H9 (cell line): ENCODE data around the gene PGGHG. TPM values are rescaled to one million over a fixed set of nuclear protein-coding genes. Genes with fewer than 3 reads are reported as not detected.
A peak's percentile ranks its signal among the peaks of the same experiment; 100 is the strongest.

Source experiments
- DNase-seq: peaks from one replicate; pipeline ENCODE4 v3.0.0-alpha.2; 2017
- H2AFZ ChIP-seq: one replicate; pipeline ENCODE4 v1.6.1; 2013; ENCODE audit warnings: mild to moderate bottlenecking, low read length, control low read depth, moderate library complexity
- H2AK5ac ChIP-seq: 2 replicates; pipeline ENCODE4 v1.6.1; 2013; ENCODE audit warnings: low read length, control low read depth, mixed read lengths; ENCODE audit not compliant: insufficient read length
- H2BK120ac ChIP-seq: one replicate; pipeline ENCODE4 v1.6.1; 2013; ENCODE audit warnings: low read depth, mild to moderate bottlenecking, low read length, control low read depth, inconsistent platforms; ENCODE audit not compliant: poor library complexity, severe bottlenecking
- H2BK12ac ChIP-seq: 2 replicates; pipeline ENCODE4 v1.6.1; 2013; ENCODE audit warnings: low read length, control low read depth, mixed read lengths, low read depth; ENCODE audit not compliant: insufficient read length
- H2BK15ac ChIP-seq: 2 replicates; pipeline ENCODE4 v1.6.1; 2013; ENCODE audit warnings: low read depth, low read length, control low read depth
- H2BK20ac ChIP-seq: one replicate; pipeline ENCODE4 v1.6.1; 2013; ENCODE audit warnings: low read depth, mild to moderate bottlenecking, low read length, control low read depth, inconsistent platforms; ENCODE audit not compliant: poor library complexity, severe bottlenecking
- H2BK5ac ChIP-seq: 2 replicates; pipeline ENCODE4 v1.6.1; 2013; ENCODE audit warnings: low read length, control low read depth, mixed read lengths; ENCODE audit not compliant: insufficient read length
- H3K14ac ChIP-seq: 2 replicates; pipeline ENCODE4 v1.6.1; 2013; ENCODE audit warnings: low read length, control low read depth; ENCODE audit not compliant: insufficient read depth
- H3K18ac ChIP-seq: 2 replicates; pipeline ENCODE4 v1.6.1; 2013; ENCODE audit warnings: low read depth, mild to moderate bottlenecking, mixed read lengths, low read length, control low read depth; ENCODE audit not compliant: insufficient read length
- H3K23ac ChIP-seq: 2 replicates; pipeline ENCODE4 v1.6.1; 2013; ENCODE audit warnings: low read length, control low read depth, mixed read lengths, low read depth; ENCODE audit not compliant: insufficient read length
- H3K23me2 ChIP-seq: 2 replicates; pipeline ENCODE4 v1.6.1; 2013; ENCODE audit warnings: low read depth, mild to moderate bottlenecking, mixed read lengths, low read length, control low read depth; ENCODE audit not compliant: insufficient read length, poor library complexity, severe bottlenecking
- H3K27ac ChIP-seq: 2 replicates; pipeline ENCODE4 v1.5.1; 2013; ENCODE audit warnings: low read length, control low read depth, mixed read lengths, low read depth; ENCODE audit not compliant: insufficient read length
- H3K27me3 ChIP-seq: 2 replicates; pipeline ENCODE4 v1.6.1; 2013; ENCODE audit warnings: low read length, control low read depth, inconsistent platforms; ENCODE audit not compliant: insufficient read depth
- H3K4ac ChIP-seq: 2 replicates; pipeline ENCODE4 v1.6.1; 2013; ENCODE audit warnings: low read depth, mild to moderate bottlenecking, control low read depth, inconsistent platforms, low read length, moderate library complexity
- H3K4me1 ChIP-seq: 2 replicates; pipeline ENCODE4 v1.6.1; 2013; ENCODE audit warnings: low read length, control low read depth, inconsistent platforms; ENCODE audit not compliant: insufficient read depth
- H3K4me2 ChIP-seq: 2 replicates; pipeline ENCODE4 v1.6.1; 2013; ENCODE audit warnings: low read length, control low read depth, mixed read lengths; ENCODE audit not compliant: insufficient read length, insufficient read depth
- H3K56ac ChIP-seq: 2 replicates; pipeline ENCODE4 v1.6.1; 2013; ENCODE audit warnings: low read depth, mild to moderate bottlenecking, mixed read lengths, low read length, control low read depth; ENCODE audit not compliant: insufficient read length
- H3K79me1 ChIP-seq: 2 replicates; pipeline ENCODE4 v1.6.1; 2013; ENCODE audit warnings: low read depth, mild to moderate bottlenecking, moderate library complexity, low read length, control low read depth, inconsistent platforms; ENCODE audit not compliant: insufficient read depth, poor library complexity, severe bottlenecking
- H3K79me2 ChIP-seq: 2 replicates; pipeline ENCODE4 v1.6.1; 2013; ENCODE audit warnings: low read length, control low read depth, inconsistent platforms; ENCODE audit not compliant: insufficient read depth
- H3K9ac ChIP-seq: 2 replicates; pipeline ENCODE4 v1.6.1; 2013; ENCODE audit warnings: low read length, control low read depth, mixed read lengths; ENCODE audit not compliant: insufficient read length; ENCODE audit errors: extremely low read depth
- H3K9me3 ChIP-seq: one replicate; pipeline ENCODE4 v1.6.1; 2013; ENCODE audit warnings: low read depth, low read length, inconsistent platforms; ENCODE audit not compliant: control insufficient read depth
- H3T11ph ChIP-seq: one replicate; pipeline ENCODE4 v1.6.1; 2013; ENCODE audit warnings: mild to moderate bottlenecking, low read length, control low read depth, inconsistent platforms
- H4K20me1 ChIP-seq: one replicate; pipeline ENCODE4 v1.6.1; 2013; ENCODE audit not compliant: control insufficient read depth, insufficient read length, insufficient read depth
- H4K5ac ChIP-seq: 2 replicates; pipeline ENCODE4 v1.6.1; 2013; ENCODE audit warnings: low read depth, mild to moderate bottlenecking, mixed read lengths, low read length, control low read depth; ENCODE audit not compliant: insufficient read length
- H4K8ac ChIP-seq: replicated peaks from 2 replicates; pipeline ENCODE4 v1.6.1; 2013; ENCODE audit warnings: low read length, control low read depth, mixed read lengths, low read depth; ENCODE audit not compliant: insufficient read length
- H4K91ac ChIP-seq: 2 replicates; pipeline ENCODE4 v1.6.1; 2013; ENCODE audit warnings: low read depth, mild to moderate bottlenecking, moderate library complexity, mixed read lengths, low read length, control low read depth; ENCODE audit not compliant: insufficient read length
- H3K27ac Mint-ChIP-seq, 3 experiments: 2 replicates in 2 of 3; 3 replicates in 1 of 3; pipeline ENCODE4 v1.8.0; 2020 to 2021; ENCODE audit warnings: mixed read lengths in 3 of 3, mild to moderate bottlenecking in 1 of 3, moderate library complexity in 1 of 3
- H3K27me3 Mint-ChIP-seq: 2 replicates; pipeline ENCODE4 v1.8.0; 2021; ENCODE audit warnings: low read depth, mild to moderate bottlenecking, moderate library complexity, mixed read lengths
- H3K36me3 Mint-ChIP-seq, 3 experiments: 2 replicates in 2 of 3; 3 replicates in 1 of 3; pipeline ENCODE4 v1.8.0; 2020 to 2021; ENCODE audit warnings: low read depth in 3 of 3, mixed read lengths in 3 of 3; ENCODE audit not compliant: insufficient read depth in 1 of 3
- H3K4me1 Mint-ChIP-seq, 2 experiments: 2 replicates each; pipeline ENCODE4 v1.8.0; 2020; ENCODE audit warnings: mixed read lengths in 2 of 2
- H3K4me3 Mint-ChIP-seq, 2 experiments: 2 replicates in 1 of 2; 3 replicates in 1 of 2; pipeline ENCODE4 v1.8.0; 2020 to 2021; ENCODE audit warnings: mild to moderate bottlenecking in 2 of 2, mixed read lengths in 2 of 2, moderate library complexity in 1 of 2
- H3K9me3 Mint-ChIP-seq, 2 experiments: 2 replicates in 1 of 2; 3 replicates in 1 of 2; pipeline ENCODE4 v1.8.0; 2020; ENCODE audit warnings: mild to moderate bottlenecking in 2 of 2, mixed read lengths in 2 of 2, moderate library complexity in 1 of 2
- WGBS: extraction: QIAGEN DNeasy Blood & Tissue Kit; methylation state at CpG from one replicate; pipeline ENCODE4 v1.1.7; 2013; ENCODE audit warnings: missing lambda C conversion rate, low lambda C conversion rate, mixed read lengths; ENCODE audit not compliant: insufficient read length; ENCODE audit errors: extremely low coverage; 5-methylcytosine and 5-hydroxymethylcytosine counted together
- total RNA-seq: library from RNA; stranded (reverse); gene quantifications from 2 replicates; pipeline ENCODE4 v1.2.1, GENCODE V29; 2021
- TF ChIP-seq, protein P1 (sequence below): fragments of 200-600 bp; sonication (generic); conservative IDR thresholded peaks from 3 replicates; pipeline ENCODE4 v1.8.0; 2021; ENCODE audit warnings: antibody characterized with exemption, mild to moderate bottlenecking

The PGGHG gene
- total RNA-seq, 1 experiment from 2014 or later = 58.3 TPM

DNA sequence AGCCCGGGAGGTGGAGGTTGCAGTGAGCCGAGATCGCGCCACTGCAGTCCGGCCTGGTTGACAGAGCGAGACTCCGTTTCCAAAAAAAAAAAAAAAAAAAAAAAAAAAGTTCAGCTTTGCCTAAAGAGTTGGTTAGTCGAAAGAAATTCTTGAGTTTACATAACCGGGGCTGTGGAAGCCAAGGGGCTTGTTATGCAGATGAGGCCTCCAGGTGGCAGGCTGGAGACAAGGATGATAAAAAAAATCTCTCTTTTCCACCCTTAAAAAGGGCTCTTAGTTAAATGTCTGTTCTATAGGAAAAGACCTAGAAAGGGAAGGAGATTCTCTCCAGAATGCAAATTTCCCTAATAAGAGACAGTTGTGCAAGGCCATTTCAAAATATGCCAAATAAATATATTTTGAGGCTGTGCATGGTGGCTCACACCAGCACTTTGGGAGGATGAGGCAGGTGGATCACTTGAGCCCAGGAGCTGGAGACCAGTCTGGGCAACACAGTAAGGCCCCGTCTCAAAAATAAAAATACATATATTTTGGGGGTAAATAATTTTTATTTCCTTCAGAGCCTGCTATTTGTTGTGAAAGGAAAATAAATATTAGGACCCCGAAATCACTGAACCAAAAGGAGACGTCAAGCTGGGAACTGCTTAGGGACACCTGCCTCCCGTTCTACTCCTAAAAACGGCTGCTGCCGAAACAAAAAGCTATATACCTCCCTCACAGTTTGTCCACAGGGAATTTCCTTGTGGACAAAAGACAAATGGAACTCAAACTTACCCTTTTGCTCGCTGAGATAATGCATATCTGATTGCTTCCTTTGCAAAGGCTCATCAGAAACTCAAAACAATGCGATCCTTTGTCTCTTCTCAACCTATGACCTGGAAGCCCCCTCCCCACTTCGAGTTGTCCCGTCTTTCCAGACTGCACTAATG lies 16.3 kb downstream of the PGGHG start:
- peak overlapping the region; percentile 86 for H3K27ac ChIP-seq
- peak overlapping the region; percentile 91 to 96 (median 96) for H3K27ac Mint-ChIP-seq
- peak; percentile 75 for DNase-seq

More for the DNA sequence above, 16.3 kb downstream of the PGGHG start:
- Histone ChIP-seq H2BK12ac (no peak overlapping the region), H4K5ac (no peak overlapping the region), H3K4ac (no peak overlapping the region), H3T11ph (no peak overlapping the region), H2BK20ac (no peak overlapping the region), H3K79me1 (no peaks in the 10 kb centered on the region), H3K18ac (no peak overlapping the region), H3K4me2 (peak overlapping the region; percentile 40), H2BK15ac (no peak overlapping the region), H3K14ac (no peak overlapping the region), H3K23me2 (peaks cover 2% of the 10 kb centered on the region), H3K79me2 (no peaks in the 10 kb centered on the region), H2BK120ac (no peak overlapping the region), H3K9ac (no peak overlapping the region), H4K8ac (no peak overlapping the region), H2AFZ (no peak overlapping the region), H4K91ac (no peak overlapping the region), H2AK5ac (no peak overlapping the region), H3K9me3 (no peaks in the 10 kb centered on the region), H3K23ac (no peak overlapping the region), H3K27me3 (no peaks in the 10 kb centered on the region), H4K20me1 (no peaks in the 10 kb centered on the region), H3K56ac (peak overlapping the region; percentile 9), H2BK5ac (no peak overlapping the region), H3K4me1 (peaks cover 18% of the 10 kb centered on the region; the same call in 1 of the 2 replicates)
- Mint-ChIP-seq H3K4me1 (peaks cover 65 to 78% of the 10 kb centered on the region in 2 experiments), H3K9me3 (peaks cover 2 to 10% of the 10 kb centered on the region in 2 experiments; a peak in 3 of 5 replicates), H3K27me3 (no peaks in the 10 kb centered on the region), H3K4me3 (peak overlapping the region; percentile 19 to 63; a peak in 4 of 5 replicates), H3K36me3 (peaks cover 0 to 10% (median 9%) of the 10 kb centered on the region in 3 experiments; a peak in 6 of 7 replicates)
- TF ChIP-seq, protein P1, sequence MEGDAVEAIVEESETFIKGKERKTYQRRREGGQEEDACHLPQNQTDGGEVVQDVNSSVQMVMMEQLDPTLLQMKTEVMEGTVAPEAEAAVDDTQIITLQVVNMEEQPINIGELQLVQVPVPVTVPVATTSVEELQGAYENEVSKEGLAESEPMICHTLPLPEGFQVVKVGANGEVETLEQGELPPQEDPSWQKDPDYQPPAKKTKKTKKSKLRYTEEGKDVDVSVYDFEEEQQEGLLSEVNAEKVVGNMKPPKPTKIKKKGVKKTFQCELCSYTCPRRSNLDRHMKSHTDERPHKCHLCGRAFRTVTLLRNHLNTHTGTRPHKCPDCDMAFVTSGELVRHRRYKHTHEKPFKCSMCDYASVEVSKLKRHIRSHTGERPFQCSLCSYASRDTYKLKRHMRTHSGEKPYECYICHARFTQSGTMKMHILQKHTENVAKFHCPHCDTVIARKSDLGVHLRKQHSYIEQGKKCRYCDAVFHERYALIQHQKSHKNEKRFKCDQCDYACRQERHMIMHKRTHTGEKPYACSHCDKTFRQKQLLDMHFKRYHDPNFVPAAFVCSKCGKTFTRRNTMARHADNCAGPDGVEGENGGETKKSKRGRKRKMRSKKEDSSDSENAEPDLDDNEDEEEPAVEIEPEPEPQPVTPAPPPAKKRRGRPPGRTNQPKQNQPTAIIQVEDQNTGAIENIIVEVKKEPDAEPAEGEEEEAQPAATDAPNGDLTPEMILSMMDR = peak; percentile 59
- WGBS = no CpG with 5 or more reads among the region's 19 CpGs
